Endometrial microvascular endothelial cells (primary cell): Measurements from ENCODE around the gene MDFIC. TPM values are rescaled to one million over a fixed set of nuclear protein-coding genes. Genes with fewer than 3 reads are reported as not detected.
"Not testable (repeated sequence)": the region's sequence is repeated elsewhere in the genome, so short reads cannot be mapped to it uniquely, and the experiment has no call there.

Experiments used
- in situ Hi-C: cut with HindIII; loops from 2 replicates; pipeline ENCODE4 v1.10.0; 2017; ENCODE audit warnings: low sequenced_read_pairs, low pct_unique_long_range_greater_than_20kb; ENCODE audit errors: inconsistent ontology term
- total RNA-seq: library from RNA; depleted of rRNA; stranded (reverse); fragments of >200 nt; gene quantifications from one replicate; pipeline ENCODE4 v1.2.3, GENCODE V29; 2015; ENCODE audit errors: inconsistent ontology term

The MDFIC gene
- 15.3 TPM for total RNA-seq

- in situ Hi-C loops, result no loop called here
Observed at GRCh38 chr7:114922026-114922651, at the start of gene MDFIC. MDFIC (plus strand) TSS chr7:114922094; CDS start chr7:114923034, 940 bp downstream.

DNA sequence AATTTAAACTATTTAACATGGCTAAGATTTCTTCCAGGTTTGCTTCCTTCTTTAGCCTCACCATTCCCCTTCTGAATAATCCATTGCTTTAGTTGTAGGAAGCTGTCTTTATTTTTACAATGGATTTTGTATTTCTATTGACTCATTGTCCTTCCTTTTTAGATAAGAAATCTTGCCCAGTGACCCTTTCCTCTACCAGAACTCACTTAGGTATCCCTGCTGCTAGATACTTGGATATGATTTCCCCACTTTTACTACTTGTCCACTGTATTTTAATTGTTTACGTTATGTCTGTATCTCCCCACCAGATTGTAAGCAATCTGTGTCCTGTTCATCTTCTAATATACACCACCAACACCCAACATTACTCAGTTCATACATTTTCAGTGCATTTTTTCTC lies 47.7 kb upstream of the MDFIC start:
- in situ Hi-C loops, result no loop called here

DNA sequence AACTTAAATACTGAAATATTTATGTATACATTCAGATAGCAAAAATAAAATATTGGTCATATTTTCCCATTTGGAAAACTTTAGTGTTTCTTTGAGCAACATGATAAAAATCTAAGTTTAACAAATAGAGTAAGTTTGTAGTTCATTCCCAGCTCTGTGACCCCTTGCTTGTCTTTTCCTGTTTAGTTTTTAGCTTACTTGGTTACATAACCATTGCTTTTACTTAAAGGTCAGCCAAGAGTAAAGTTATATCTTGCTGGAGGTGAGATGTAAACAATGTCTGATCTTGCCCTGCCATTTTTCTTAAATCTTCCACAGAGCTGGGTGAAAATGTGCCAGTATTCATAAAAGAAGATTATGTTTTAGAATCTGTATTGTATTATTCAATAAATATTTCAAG lies 46.7 kb upstream of the MDFIC start:
- in situ Hi-C loops, result no loop called here

DNA sequence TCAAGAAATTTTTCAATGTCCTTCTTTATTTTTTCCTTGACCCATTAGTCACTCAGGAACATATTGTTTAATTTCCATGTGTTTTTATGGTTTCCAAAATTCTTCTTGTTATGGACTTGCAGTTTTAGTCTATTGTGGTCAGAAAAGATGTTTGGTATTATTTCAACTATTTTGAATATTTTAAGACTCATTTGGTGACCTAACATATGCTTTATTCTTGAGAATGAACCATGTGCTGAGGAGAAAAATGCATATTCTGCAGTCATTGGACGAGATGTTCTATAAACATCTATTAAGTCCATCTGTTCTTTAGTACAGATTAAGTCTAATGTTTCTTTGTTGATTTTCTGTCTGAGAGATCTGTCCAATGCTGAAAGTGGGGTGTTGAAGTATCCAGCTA lies 42.3 kb upstream of the MDFIC start:
- in situ Hi-C loops, result no loop called here

DNA sequence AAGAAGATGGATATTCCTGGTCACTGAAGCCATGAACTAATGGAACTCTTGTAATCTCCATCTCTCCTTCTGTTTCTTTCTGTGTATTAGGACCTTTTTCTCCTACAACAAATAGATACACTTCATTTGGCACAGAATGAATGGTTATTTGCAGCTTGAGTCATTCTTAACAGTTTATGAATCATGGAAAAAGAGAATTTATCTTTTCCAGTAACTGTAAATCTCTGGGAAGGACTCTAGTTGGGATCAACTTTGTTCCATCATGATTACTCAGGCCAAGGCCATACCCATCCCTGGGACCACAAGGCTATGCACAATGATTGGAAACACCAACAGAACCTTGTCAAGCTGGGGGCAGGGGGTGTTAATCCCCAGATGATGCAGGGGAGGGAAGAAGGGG lies 36.1 kb upstream of the MDFIC start:
- in situ Hi-C loops, result no loop called here

DNA sequence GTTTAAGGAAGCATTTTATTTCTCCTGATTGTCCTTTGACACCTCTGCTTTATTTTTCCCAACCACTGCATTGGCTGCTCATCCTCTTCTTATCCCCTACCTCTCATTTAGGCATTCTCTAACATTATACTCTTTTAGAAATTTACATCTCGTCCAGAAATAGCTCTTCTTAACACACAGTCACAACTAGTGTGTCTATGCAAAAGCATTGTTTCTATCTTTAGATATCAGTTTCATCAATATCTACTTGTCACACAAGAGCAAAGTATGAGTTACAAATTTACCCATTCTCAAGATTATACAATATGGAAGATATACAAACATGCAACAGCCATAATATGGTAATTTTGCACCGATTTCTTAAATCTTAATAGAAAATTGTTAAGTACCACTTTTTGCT lies 35.7 kb upstream of the MDFIC start:
- in situ Hi-C loops, result no loop called here

GRCh38 chr7:114889116-114889515 lies 32.8 kb upstream of the MDFIC start:
- in situ Hi-C loops, result not testable (repeated sequence)

- in situ Hi-C loops, result no loop called here
Observed at GRCh38 chr7:114889646-114890285, 32.1 kb upstream of the MDFIC start.

DNA sequence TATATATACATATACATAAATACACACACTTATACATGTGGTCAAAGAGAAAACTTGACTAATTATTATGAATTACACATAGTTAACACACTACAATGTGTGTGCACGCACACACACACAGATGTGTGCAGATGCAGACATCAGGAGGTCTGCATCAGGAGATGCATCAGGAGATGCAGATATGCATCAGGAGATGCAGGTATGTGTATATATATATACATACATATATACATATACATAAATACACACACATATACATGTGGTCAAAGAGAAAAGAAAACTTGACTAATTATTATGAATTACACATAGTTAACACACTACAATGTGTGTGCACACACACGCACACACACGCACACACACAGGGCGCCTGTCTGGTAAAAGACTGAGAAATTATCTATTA lies 31.3 kb upstream of the MDFIC start:
- in situ Hi-C loops, result no loop called here

GRCh38 chr7:114900127-114900526 lies 21.8 kb upstream of the MDFIC start:
- in situ Hi-C loops, result no loop called here

DNA sequence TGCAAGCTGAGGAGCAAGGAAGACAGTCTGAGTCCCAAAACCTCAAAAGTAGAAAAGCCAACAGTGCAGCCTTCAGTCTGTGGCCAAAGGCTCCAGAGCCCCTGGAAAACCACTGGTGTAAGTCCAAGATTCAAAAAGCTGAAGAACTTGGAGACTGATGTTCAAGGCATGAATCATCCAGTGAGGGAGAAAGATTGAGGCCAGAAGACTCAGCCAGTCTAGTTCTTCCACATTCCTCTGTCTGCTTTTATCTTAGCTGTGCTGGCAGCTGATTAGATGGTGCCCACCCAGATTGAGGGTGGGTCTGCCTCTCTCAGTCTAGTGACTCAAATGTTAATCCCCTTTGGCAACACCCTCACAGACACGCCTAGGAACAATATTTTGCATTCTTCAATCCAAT lies 20.1 kb upstream of the MDFIC start:
- in situ Hi-C loops, result no loop called here

- in situ Hi-C loops, result no loop called here
Observed at GRCh38 chr7:114903131-114903530, 18.8 kb upstream of the MDFIC start.

- in situ Hi-C loops, result no loop called here
Observed at GRCh38 chr7:114910787-114911186, 11.1 kb upstream of the MDFIC start.

- in situ Hi-C loops, result no loop called here
Observed at GRCh38 chr7:114911411-114911810, 10.5 kb upstream of the MDFIC start.

- in situ Hi-C loops, result no loop called here
Observed at GRCh38 chr7:114916261-114916892, 5.5 kb upstream of the MDFIC start.

- in situ Hi-C loops, result no loop called here
Observed at GRCh38 chr7:114917211-114917839, 4.6 kb upstream of the MDFIC start.

DNA sequence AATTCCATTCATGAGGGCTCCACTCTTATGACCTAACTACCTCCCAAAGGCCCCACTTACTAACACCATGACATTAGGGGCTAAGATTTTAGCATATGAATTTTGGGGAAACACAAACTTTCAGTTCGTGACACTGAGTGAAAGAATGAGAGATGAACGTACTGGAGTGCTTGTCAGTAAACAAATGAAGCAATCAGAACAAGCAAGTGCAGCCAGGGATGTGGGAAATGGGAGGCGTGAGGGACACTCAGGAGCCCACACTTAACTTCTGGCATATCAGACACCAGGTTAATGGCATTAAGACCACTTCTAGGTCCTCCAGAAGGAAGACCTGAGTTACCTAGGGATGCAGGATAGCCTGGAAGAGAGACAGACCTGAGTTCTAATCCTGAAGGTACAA lies 2.3 kb upstream of the MDFIC start:
- in situ Hi-C loops, result no loop called here

- in situ Hi-C loops, result no loop called here
Observed at GRCh38 chr7:114921631-114922025, 266 bp upstream of the MDFIC start.

DNA sequence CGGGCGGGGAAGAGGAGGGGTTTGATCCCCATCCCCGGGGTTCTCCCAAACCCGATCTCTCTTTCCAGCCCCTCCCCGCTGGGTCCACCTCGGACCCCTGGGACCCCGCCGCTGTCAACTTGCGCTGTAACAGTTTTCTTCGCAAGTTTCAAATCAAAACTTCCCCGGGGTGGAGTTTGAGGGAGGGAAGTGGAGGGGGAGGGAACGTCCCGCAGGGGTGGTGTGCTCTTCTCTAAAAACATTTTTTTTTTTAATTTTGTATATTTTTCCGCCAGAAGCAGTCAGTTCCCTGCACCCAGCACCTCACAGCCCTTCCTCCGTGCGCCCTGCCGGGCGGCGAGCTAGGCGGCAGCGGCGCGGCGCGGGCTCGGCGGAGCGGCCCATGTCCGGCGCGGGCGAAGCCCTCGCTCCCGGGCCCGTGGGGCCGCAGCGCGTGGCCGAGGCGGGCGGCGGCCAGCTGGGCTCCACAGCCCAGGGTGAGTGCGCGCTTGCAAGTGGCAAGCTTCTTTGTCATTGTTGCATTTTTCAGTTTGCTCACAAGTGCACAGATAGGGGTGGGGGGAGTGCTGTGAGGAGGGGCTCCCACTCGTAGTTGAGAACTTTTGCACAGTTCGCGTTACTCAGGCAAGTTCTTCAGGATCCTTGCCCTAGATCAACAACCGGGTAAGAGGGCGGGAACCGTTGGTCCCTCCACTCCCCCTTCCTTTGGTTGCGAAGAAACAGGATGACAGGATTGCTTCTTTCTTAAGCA lies 933 bp downstream of the MDFIC start:
- in situ Hi-C loops, result no loop called here
